ENCODE measurements around the gene SLCO2B1. TPM values are rescaled to one million over a fixed set of nuclear protein-coding genes. Genes with fewer than 3 reads are reported as not detected.

SLCO2B1 gene
- total and polyA plus RNA-seq, 4 donors = 52.7 to 184 (median 135) TPM

- no peak for DNase-seq (ENCODE audit: low spot score)
Observed at GRCh38 chr11:75145196-75145971, 5.5 kb upstream of the SLCO2B1 start.

More at GRCh38 chr11:75145196-75145971, 5.5 kb upstream of the SLCO2B1 start:
- Histone ChIP-seq H3K9me3 (ENCODE audit: control insufficient read depth in 4 of 4, low read length in 3 of 4) (no peaks in the 10 kb centered on the region), H3K27ac (ENCODE audit: low read depth in 1 of 2, low read length in 2 of 2) (no peak overlapping the region), H3K4me1 (ENCODE audit: control insufficient read depth in 4 of 4, insufficient read depth in 4 of 4, low read length in 3 of 4) (peaks cover 0 to 14% (median 1%) of the 10 kb centered on the region in 4 donors), H3K9ac (ENCODE audit: low read depth in 1 of 2, low read length in 2 of 2) (no peak overlapping the region), H3K4me3 (ENCODE audit: low read depth in 1 of 3, low read length in 3 of 3) (no peak overlapping the region), H3K27me3 (ENCODE audit: control insufficient read depth in 4 of 4, insufficient read depth in 4 of 4, low read length in 3 of 4) (no peaks in the 10 kb centered on the region), H3K36me3 (ENCODE audit: control insufficient read depth in 4 of 4, insufficient read depth in 3 of 4, low read depth in 1 of 4, low read length in 3 of 4) (no peaks in the 10 kb centered on the region)
- TF ChIP-seq FOXA1 (IDR thresholded peaks at IDR 0.05) (no peak), EGR1 (IDR thresholded peaks at IDR 0.05; ENCODE audit: low read depth in 2 of 2) (no peak), FOXA2 (IDR thresholded peaks at IDR 0.05) (no peak), ATF3 (IDR thresholded peaks at IDR 0.05) (no peak), MAX (IDR thresholded peaks at IDR 0.05) (no peak), JUND (IDR thresholded peaks at IDR 0.05) (no peak), CTCF (IDR thresholded peaks at IDR 0.05; ENCODE audit: low read depth, low read length, missing input control) (no peak), RAD21 (IDR thresholded peaks at IDR 0.05) (no peak), GABPA (IDR thresholded peaks at IDR 0.05 in 1 of 2, conservative IDR thresholded peaks at IDR 0.05 in 1 of 2) (no peak), HNF4A (conservative IDR thresholded peaks at IDR 0.05) (no peak), YY1 (IDR thresholded peaks at IDR 0.05) (no peak), RXRA (IDR thresholded peaks at IDR 0.05) (no peak), HNF4G (IDR thresholded peaks at IDR 0.05) (no peak), SP1 (IDR thresholded peaks at IDR 0.05) (no peak), ZBTB33 (IDR thresholded peaks at IDR 0.05) (no peak), NR2F2 (IDR thresholded peaks at IDR 0.05) (no peak), REST (IDR thresholded peaks at IDR 0.05) (no peak)
- WGBS = 88% methylated on average over 9 of the region's 9 CpGs

Measured in liver (tissue), 9 donors.